ENCODE results near the gene CCM2.

DNA sequence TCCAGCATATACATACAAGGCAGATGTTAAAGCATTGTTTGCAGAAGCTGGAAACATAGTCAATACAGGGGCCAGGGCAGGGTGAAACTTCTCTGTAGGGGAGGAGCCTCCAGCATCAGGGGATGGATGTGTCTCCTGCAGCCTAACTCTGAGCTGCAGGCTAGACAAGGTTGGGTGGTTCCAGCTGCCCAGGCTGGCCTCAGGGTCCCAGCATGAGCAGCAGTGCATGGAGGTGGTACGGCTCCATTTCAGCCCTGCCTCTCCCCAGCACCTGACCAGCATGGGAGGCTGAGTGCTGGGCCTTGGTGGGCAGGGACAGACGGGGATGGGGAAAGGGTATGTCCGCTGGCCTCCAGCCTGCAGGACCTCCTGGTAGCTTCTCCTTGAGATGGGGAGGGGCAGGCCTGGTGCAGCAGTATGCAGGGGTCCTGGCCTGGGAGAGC is 118.9 kb downstream of the CCM2 start:
- TF ChIP-seq, protein P1, sequence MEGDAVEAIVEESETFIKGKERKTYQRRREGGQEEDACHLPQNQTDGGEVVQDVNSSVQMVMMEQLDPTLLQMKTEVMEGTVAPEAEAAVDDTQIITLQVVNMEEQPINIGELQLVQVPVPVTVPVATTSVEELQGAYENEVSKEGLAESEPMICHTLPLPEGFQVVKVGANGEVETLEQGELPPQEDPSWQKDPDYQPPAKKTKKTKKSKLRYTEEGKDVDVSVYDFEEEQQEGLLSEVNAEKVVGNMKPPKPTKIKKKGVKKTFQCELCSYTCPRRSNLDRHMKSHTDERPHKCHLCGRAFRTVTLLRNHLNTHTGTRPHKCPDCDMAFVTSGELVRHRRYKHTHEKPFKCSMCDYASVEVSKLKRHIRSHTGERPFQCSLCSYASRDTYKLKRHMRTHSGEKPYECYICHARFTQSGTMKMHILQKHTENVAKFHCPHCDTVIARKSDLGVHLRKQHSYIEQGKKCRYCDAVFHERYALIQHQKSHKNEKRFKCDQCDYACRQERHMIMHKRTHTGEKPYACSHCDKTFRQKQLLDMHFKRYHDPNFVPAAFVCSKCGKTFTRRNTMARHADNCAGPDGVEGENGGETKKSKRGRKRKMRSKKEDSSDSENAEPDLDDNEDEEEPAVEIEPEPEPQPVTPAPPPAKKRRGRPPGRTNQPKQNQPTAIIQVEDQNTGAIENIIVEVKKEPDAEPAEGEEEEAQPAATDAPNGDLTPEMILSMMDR (conservative IDR thresholded peaks at IDR 0.05): no peak
- TF ChIP-seq ZFX (IDR thresholded peaks at IDR 0.05): no peak
